Activated CD8-positive, alpha-beta memory T cell treated with anti-CD3 and anti-CD28 coated beads, Interleukin-2, amount 50 U/mL, for 48 hours (primary cell): ENCODE results near the gene GAS7.
A peak's percentile ranks its signal among the peaks of the same experiment; 100 is the strongest.
"Not testable (repeated sequence)": the region's sequence is repeated elsewhere in the genome, so short reads cannot be mapped to it uniquely, and the experiment has no call there.

Experiments
- DNase-seq: peaks from one replicate; pipeline ENCODE4 v3.0.0-alpha.2; 2020

Gene GAS7

DNA sequence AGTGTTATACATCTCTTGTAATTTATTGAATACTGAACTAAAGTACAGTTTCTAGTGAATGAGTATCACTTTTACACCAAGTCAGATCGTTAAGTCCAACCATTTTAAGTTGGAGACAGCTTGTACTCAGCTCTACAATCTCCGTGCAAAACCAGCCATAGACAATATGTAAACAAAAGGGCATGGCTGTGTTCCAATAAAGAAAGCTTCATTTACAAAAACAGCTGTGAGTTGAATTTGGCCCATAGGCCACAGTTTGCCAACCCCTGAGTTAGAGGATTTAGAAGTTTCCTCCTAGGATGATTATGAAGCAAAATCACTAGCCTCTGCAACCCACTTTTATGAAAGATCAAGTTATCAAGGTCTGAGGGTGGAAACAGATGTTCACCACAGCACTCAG lies 187.7 kb downstream of the GAS7 start:
- DNase-seq, result no peak

- no peak for DNase-seq
These were observed 194.7 kb downstream of the GAS7 start for GRCh38 chr17:10003705-10004104.

GRCh38 chr17:10002567-10003360 lies 195.6 kb downstream of the GAS7 start:
- DNase-seq, result not testable (repeated sequence)

GRCh38 chr17:10001306-10001873 lies 197.0 kb downstream of the GAS7 start:
- no peak for DNase-seq

- no peak for DNase-seq
These were observed 198.3 kb downstream of the GAS7 start for GRCh38 chr17:9999919-10000695.

GRCh38 chr17:9998060-9998459 lies 200.3 kb downstream of the GAS7 start:
- DNase-seq, result no peak

GRCh38 chr17:9994761-9995160 lies 203.6 kb downstream of the GAS7 start:
- no peak for DNase-seq

DNA sequence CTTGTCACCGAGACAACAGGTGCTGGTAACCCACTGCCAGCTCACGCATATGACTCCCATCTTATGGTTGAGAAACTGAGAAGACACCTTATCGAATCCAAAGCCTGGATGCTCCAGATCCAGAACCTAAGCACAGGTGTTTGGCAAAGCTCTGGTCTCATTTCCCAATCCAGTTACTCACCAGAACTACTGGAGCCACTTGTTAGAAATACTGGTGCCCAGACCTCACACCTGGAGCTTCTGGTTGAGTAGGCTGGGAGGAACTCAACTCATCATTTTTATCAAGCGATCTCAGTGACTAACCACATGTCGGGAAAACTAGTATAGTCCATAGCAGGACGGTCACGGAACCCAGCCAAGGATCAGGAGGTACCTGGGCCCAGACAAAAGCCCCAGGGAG lies 206.6 kb downstream of the GAS7 start:
- DNase-seq, result no peak

- no peak for DNase-seq
These were observed 207.1 kb downstream of the GAS7 start for GRCh38 chr17:9991351-9991750.

- DNase-seq, result peak; percentile 60
These were observed 210.4 kb downstream of the GAS7 start for GRCh38 chr17:9987779-9988585.

GRCh38 chr17:9986754-9987382 lies 211.5 kb downstream of the GAS7 start:
- DNase-seq, result no peak

- no peak for DNase-seq
These were observed 212.8 kb downstream of the GAS7 start for GRCh38 chr17:9985646-9986045.

GRCh38 chr17:9984768-9985167 lies 213.6 kb downstream of the GAS7 start:
- DNase-seq, result no peak

GRCh38 chr17:9982159-9982558 lies 216.2 kb downstream of the GAS7 start:
- DNase-seq, result no peak

GRCh38 chr17:9981344-9981915 lies 217.0 kb downstream of the GAS7 start:
- DNase-seq, result no peak

DNA sequence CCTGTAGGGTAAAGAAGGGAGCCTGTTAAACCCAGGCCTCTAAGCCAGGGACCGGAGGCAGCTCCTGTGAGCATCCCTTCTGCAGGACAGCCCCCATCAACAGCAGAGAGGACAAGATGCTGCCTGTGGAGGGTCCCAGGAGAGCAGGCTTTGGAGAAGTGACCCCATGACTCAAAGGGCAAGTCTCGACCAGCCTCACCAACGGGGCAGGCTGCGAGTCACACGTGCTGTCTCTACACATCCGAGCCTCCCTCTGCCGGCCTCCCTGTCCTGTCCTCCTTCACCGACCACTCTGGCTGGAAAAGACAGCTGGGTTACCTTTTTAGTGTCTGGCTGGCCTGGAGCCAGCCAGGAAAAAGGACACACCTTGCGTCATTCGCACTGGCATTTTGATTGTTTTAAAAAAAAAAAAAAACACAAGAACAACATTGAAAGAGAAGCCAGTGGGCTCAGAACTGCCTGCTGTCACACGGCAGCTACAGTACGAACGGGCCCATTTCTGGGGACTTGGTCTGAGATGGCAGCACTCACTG lies 218.9 kb downstream of the GAS7 start:
- DNase-seq, result no peak

DNA sequence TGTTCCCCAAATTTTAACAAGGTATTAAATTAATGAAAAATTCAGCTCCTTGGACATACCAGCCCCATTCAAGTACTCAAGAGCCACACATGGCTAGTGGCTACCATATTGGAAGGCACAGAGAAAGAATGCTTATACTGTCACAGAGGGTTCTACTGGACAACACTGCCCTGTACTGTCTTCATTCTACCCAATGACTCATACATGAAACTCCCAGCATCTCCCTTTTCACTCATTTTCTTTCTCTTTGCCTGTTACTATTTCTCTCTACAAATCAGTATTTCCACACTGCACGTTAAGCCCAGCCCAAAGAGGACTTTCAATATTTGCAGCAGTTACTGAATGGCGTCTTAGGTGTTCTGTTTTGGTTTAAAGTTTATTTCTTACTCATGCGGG lies 221.2 kb downstream of the GAS7 start:
- no peak for DNase-seq

GRCh38 chr17:9976283-9977179 lies 221.9 kb downstream of the GAS7 start:
- DNase-seq, result no peak

DNA sequence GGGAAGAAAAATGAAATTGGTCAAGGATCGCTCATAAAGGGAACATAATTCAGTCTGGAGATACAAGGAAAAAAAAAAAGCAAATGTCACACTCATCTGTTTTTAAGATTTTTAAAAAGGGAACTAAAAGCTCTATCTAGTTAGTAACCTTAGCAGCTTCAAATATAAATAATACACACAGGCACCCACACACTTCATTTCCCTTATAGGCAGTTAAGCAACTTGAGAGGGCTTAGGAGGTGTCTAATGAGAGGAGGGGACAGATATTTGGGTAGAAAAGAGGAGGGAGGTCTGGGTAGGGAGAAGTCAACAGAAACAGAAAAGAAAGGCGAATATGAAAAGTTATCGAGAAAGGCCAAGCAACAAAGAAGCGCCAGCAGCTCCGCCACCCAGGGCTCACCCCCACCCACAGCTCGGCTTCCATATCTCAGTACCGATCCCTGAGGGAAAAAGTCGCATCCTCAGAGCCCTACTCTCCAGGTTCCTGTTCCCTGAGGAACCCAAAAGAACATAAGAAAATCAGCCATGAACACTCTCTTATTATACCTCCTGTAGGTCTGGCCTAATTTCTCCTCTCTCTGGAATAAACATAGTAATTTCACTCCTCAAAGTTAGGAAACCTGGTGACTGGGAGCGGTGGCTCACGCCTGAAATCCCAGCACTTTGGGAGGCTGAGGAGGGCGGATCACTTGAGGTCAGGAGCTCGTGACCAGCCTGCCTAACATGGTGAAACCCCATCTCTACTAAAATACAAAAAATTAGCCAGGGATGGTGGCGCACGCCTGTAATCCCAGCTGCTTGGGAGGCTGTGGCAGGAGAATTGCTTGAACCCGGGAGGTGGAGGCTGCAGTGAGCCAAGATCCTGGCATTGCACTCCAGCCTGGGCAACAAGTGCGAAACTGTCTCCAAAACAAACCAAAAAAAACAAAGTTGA lies 223.7 kb downstream of the GAS7 start:
- DNase-seq, result no peak
